Left cardiac atrium (tissue), 4 donors: ENCODE data around the gene ZC3H7A. TPM values are rescaled to one million over a fixed set of nuclear protein-coding genes. Genes with fewer than 3 reads are reported as not detected.
A peak's percentile ranks its signal among the peaks of the same experiment; 100 is the strongest.

Experiments
- ATAC-seq, 2 donors: fragments of 200-7000 bp; cut with Tn5 transposase; one replicate each; pipeline ENCODE4 v1.9.1; 2020; ENCODE audit warnings: mild to moderate bottlenecking in 2 of 2, moderate library complexity in 2 of 2
- DNase-seq: peaks from one replicate; pipeline ENCODE4 v3.0.0-alpha.2; 2020
- intact Hi-C, 2 donors: fragments of 100-400 bp; cut with DNase I; formaldehyde crosslinking; loops; one replicate each; pipeline versions ENCODE4 v1.14.1 to v1.15.1; 2022 to 2023
- total RNA-seq, 2 donors: library from RNA; stranded (reverse); fragmentation: NEBNext Ultra II Directional; extraction: Animal tissue kit (Norgen Biotek cat#: 25700); gene quantifications; one replicate each; pipeline ENCODE4 v1.2.1, GENCODE V29; 2021
- donor health status: DM: no; HTN: yes; CAD: no.
- donor health status: DM: no; HTN: yes; CAD: no; lungs with severe emphysema.
- donor health status: DM: yes; HTN: yes; CAD: no.
- donor health status: Dilated cardiomyopathy.

ZC3H7A gene
- total RNA-seq, 2 donors from 2014 or later = 24.0 to 28.2 TPM

DNA sequence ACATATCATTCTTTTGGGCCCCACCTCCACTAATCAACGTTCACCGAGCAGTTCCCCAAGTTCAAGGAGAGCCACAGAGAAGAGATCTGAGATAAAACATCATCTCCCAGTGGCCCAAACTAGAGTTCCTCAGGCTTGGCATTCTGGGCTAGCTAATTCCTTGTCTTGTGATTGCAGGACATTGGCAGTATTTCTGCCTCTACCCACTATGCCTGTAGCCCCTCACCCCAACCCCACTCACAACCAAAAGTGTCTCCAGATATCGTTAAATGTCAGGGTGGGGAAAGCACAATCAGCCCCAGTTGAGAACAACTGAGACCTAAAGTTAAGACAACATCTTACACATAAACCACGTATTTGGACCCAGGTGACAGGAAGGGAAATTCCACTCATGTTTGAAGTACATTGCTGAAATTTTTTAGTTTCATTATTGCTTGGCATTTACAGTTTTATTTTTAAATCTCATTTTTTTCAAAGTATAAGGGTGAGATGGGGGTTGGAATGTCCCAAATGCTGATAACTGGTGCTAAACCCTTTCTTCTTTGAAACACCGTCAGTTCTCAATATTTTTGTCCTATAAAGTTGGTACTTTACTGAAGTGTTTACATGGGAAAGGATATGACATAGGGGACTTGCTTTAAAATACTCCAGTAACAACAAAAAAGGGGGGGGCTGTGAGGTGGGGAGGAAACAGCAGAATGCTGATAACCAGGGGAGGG, 13.6 kb downstream of the ZC3H7A start:
- intact Hi-C loops = no loop called here
- DNase-seq (no peak), ATAC-seq (peak; percentile 39 to 54)

DNA sequence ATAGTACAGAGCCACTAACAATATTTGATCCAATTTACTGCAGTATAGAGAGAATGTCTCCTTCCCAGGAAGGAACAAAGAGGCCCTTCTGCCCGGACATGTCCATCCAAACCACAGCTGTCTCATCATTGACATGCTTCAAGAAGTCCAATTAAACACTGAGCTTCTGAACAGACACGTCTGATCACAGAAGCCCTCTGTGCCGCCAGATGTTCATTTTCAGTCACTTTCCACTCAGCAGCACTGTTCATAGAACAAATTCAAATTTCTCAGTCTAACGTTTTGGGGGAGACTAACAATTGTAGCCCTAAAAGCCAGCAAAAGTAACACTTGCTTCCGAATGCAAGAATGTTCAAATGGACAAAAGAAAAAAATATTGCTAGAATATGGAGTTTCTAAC, 15.3 kb downstream of the ZC3H7A start:
- ATAC-seq (peak in 1 of 2 donors; percentile 19), DNase-seq (no peak)
- intact Hi-C loops = no loop called here

DNA sequence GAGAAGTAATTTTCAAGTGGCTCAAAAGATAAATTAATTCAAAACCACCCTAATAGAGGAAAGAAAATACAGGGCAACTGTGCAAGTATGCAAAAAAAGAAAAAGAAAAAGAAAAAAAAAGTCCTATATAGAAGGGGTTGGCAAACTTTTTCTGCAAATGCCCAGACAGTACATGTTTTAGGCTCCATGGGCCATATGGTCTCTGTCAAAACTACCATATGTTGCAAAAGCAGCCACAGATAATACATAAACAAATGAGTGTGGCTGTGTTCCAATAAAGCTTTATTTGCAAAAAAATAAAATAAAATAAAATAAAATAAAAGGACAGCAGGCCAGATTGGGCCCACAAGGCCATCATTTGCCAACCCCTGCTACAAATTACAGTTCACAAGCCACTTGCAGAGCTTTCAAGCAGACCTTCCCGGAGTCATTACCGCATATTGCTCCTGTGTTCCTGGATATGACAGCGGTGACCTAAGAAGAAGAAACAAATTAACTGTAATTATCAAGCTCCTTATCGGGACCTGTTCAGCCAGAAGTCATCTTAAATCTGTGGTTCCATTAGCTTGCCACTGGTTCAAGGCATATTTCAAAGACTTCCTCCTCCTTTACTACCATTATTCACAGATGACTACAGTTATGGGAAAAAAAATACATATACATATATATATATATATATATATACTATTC, 15.9 kb downstream of the ZC3H7A start:
- intact Hi-C loops = no loop called here
- no peak for ATAC-seq

DNA sequence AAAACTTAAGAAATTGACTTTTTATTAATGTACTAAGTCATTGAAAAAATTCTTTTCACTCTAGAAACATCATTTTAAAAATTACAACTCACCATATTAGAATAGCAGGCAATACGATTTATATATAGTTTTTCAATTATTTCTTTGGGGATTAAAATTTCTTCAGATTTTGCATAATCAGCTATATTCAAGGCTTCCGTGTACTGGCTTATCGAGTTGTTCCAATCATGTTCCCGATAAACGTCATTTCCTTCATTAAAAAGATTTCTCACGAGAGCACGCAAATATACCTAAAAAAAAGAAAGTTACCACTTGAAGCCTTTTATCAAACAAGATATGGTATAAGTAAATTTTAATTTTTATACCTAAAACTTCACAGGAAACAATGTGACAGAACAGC, 18.0 kb downstream of the ZC3H7A start:
- DNase-seq (no peak), ATAC-seq (no peak)
- intact Hi-C loops = no loop called here

More for the DNA sequence above, 15.9 kb downstream of the ZC3H7A start:
- no peak for DNase-seq

DNA sequence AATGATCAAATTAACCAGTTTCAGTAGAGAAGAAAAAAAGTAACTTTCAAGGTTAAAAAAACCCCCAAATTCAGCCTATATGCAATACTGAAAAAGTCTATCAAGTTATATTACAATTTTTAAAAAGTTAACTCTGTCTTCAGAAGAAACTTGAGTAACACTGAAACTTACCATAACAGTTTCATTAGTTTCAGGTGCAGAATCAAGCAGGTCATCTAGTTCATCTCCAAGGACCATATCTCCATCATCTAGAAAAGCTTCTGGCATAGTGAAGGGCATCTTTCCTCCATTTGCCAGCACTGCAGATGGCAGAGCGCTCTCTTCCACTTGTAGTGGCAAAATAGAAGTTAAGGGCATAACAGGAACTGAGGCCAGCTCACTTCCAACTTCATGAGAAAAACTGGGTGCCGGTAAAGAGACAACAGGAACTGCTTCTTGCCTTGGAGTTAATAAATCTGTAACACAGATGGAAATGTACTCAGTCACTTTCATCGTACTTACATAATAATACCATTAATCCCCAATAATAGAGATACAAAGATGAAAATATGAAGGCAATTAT, 22.9 kb downstream of the ZC3H7A start:
- ATAC-seq (no peak), DNase-seq (no peak)
- intact Hi-C loops = no loop called here

DNA sequence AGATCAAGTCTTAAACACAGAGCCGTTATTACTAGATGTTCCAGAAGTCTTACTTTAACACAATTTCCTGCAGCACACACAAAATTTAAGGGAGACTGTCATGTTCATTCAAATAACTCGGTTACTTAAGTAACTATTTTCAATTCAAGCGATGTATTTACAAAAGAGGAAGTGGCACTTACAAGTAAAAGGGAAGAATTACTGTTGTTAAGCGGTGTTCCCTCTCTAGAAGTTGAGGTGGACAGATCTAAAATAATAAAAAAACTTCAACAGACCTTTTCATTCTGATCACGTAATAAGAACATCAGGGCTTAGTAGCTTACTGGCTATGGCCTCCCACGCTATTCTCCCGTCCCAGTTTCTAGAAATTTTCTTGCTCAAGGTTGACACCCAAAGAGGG, 28.2 kb downstream of the ZC3H7A start:
- intact Hi-C loops = no loop called here
- no peak for DNase-seq
- no peak for ATAC-seq

DNA sequence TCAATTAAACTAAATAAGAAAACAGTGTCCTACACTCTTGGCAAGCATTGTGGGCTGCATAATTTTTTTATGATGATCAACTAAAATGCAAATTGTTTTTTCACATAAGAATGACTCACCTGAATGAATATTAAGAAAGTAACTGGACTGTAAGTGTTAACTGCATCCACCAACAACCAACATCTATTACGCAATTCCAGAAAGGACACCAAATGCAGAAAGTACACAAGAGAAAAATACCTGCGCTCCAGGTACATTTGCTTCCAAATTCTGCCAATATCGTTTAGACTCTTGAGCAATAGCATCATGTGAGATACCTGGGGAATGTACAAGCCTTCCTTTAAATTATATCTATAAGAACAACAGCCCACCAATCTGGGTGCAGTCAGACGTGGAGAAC, 34.6 kb downstream of the ZC3H7A start:
- DNase-seq (no peak), ATAC-seq (no peak)
- intact Hi-C loops = no loop called here

DNA sequence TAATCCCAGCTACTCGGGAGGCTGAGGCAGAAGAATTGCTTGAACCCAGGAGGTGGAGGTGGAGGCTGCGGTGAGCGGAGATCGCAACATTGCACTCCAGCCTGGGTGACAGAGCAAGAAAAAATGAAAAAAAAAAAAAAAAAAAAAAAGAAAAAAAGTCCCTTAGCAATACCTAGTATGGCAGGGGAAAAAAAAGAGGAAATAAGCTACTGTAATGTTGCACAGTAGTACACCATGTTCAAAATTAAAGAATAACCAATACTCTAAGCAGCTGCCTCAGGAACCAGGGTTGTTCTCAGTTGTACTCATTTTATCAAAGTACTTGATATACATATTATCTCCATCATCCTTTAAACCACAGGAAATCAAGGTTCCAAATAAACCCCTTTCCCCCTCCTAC, 37.1 kb downstream of the ZC3H7A start:
- DNase-seq (no peak), ATAC-seq (no peak)
- intact Hi-C loops = no loop called here

DNA sequence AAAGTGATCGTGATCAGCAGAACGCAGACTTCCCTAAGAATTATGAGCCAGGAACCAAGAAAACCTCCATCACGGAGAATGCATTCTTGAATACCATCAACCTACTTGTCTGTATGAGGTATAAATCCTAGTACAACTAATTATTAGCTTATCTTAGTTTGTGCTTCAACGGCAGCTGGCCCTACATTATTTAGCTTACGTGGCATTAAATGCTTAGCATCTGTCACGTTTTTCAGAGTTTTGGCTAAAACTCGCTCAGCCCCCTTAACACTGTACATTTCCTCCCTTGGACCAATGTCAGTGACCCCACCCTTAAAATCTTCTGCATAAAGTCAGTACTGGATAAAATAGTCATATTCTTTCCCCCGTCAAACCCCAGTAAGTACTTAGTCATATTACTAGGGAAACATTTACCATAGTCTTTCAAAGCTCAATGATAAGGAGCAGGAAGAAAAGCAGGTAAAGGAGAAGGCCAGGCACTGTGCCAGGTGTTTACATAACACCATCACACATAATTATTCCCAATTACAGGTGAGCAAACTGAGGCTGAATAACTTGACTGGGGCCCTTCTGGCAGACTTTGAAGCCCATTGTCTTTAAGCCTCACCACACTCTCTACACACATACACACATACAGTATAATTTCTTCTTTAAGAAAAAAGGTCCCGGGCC, 37.8 kb downstream of the ZC3H7A start:
- DNase-seq (no peak), ATAC-seq (no peak)
- intact Hi-C loops = no loop called here

DNA sequence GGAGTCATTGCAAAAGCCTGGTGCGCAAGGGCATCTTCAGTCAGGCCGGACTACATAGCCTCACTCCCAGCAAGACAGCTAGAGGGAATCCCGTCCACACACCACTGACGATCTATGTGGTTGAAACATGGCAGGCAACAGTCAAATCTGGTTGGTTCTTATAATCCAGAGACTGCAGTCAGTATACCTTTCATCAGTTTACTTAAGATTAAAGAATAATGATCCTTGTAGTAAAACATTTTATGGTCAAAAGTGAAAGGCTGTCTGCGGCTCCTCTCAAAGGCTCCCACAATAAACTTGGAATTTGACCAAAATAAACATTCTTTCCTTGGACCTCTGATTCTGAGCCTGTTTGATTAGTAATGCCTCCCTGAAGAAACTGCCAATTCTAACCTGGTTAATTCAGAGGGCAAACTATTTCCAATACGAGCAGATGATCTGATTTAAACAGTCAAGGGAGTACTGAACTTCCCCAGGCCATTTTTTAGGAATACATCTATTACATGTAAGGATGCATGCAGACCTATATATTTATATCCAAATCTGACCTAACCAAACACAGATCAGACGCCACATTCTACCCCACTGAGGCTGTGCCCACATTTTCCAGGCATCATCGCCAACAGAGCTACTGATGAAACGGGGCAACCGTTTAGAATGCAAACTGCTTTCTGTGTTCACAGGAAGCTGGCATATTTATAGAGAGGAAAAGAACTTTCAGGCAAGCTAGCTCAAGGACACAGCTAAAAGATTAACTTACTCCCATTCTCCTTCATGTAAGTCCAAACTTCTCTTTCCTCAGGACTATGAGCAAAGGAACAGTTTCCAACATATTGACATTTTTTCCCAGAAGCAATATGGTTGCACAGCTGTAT, 39.1 kb downstream of the ZC3H7A start:
- no peak for DNase-seq
- intact Hi-C loops = no loop called here
- peak; percentile 27 to 54 for ATAC-seq

DNA sequence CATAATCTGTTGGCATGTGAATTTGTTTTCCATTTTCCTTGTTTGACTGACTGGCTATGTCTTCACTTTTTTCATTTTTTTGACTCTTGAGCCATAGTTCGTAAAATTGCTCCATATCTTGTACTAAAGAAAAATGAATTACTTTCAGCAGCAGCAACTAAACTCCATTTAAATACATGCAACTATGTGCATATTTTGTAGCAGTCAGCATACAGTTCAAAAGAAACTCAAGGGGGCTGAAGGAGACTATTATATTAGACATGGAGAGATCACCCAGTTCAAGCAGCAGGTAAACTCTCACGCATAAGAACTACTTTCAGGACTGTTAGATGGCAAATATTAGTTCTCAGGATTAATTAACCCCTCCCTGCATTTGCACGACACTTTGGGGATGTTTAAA, 40.8 kb downstream of the ZC3H7A start:
- intact Hi-C loops = no loop called here
- DNase-seq = no peak
- ATAC-seq = no peak

DNA sequence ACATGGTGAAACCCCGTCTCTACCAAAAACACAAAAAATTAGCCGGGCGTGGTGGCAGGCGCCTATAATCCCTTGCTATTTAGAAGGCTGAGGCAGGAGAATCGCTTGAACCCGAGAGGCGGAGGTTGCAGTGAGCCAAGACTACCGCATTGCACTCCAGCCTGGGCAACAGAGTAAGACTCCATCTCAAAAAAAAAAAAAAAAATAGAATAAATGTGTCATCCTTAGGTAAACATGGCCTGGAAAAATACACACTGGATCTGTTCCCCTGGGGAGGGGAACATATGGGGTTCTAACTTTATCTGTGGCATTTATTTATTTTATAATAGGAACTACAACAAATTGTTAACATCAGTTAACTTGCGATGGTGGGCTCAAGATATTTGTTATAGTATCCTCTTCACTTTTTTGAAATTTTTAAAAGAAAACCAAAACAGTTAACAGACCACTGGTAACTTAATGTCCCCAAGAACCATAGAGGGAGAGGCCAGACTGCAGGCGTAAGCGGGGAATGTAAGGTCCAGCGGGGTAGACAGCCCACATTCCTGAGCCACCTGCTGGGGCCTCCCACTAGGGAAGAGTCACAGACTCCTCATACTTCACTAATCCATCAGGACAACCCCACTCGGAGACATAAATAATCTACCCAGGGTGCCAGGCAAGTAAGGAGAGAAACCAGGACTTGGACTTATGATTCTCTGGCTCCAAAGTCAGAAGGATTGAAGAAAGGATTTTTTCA, 41.9 kb downstream of the ZC3H7A start:
- no peak for ATAC-seq
- no peak for DNase-seq
- intact Hi-C loops = no loop called here

DNA sequence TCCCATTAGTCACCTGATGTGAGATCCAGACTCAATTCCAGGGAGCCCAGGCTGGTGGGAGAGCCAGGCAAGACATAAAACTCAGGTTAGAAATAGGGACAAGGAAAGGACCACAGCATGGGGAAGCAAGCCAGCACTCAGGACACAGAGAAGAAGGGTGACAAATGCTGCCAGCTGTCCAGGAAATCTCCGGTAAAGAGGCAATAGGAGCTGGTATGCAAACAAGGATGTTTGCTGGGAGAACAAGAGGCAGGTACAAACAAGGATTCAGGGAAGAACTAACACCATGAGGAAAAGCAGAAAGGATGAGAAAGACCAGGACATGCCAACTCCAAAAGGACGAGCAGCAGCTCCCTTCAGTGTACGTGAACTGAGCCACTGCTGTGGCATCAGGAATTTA, 44.2 kb downstream of the ZC3H7A start:
- intact Hi-C loops = no loop called here
- DNase-seq (no peak), ATAC-seq (no peak)

DNA sequence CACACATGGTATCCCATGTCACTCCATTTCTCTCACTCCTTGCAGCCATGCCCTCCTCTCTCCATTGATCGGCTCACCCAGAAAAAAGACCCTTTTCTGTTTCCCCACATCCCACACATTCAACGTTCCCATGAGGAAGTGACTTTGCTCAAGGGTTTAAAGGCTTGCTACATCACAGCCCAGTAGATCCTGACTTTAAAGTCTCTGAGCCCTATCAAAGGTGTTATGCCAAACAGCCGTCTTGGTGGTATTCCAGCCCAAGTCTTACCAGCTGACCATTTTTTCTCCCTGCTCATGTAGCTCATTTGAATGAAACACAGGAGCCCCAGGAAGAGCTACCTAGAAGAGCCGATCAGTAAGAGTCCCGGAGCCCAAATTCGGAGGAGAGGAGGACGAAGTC, 47.0 kb downstream of the ZC3H7A start:
- no peak for DNase-seq
- ATAC-seq = no peak
- intact Hi-C loops = no loop called here

DNA sequence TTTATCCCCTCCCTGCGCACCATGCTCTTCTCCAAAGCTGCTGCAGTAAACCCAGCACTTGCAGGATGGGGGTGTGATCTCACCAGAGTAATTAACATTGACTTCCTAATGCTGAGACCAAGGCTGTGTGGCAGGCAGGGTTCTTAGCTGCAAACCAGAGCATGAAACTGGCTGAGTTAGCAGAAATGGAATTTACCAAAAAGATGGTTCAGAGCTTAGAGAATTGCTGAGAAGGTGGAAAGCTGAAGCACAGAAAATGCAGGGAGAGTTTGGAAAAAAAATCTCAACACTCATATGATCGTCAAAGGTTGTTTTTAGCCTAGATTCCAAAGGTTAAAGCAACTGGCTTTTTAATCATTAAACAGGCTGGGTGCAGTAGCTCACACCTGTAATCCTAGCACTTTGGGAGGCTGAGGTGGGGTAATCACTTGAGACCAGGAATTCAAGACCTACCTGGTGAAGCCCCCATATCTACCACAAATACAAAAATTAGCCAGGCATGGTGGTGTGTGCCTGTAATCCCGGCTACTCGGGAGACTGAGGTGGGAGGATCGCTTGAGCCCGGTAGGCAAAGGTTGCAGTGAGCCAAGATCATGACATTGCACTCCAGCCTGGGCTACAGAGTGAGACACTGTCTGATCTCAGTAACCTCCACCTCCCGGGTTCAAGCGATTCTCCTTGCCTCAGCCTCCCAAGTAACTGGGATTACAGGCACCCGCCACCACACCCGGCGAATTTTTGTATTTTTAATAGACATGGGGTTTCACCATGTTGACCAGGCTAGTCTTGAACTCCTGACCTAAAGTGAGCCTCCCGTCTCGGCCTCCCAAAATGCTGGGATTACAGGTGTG, 48.4 kb downstream of the ZC3H7A start:
- no peak for ATAC-seq
- no peak for DNase-seq
- intact Hi-C loops = no loop called here

DNA sequence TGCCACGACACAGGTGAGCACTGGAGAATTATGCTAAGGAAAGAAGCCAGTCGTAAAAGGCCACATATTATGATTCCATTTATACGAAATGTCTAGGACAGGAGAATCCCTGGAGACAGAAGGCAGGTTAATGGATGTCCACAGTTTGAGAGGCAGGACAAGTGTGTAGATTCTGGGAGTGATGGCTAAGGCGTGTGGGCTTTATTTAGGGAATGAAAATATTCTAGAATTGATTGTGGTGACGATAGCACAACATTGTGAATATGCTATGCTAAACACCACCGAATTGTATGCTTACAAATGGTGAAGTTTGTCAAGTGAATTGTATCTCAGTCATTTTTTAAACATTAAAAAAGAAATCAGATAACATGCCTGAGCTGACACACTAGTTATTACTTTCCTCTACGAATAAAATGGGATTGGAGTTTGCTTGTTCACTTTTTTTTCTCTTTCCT, 49.1 kb downstream of the ZC3H7A start:
- ATAC-seq = no peak
- intact Hi-C loops = no loop called here
- DNase-seq = no peak

DNA sequence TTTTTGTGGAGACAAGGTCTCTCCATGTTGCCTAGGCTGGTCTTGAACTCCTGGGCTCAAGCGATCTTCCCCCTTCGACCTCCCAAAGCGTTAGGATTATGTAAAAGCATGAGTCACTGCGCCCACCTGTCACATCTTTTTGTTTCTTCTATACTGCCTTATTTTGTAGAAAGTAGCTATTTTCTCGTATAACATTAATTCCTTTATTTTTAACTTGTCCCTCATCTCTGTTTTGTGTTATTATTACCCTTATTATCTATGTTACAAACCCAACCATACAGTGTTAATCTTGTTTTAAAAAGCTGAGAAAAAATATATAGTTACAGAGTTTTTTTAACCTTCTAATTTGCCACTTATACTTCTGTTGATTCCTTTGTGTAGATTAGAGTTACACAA, 53.0 kb downstream of the ZC3H7A start:
- DNase-seq (no peak), ATAC-seq (no peak)
- intact Hi-C loops = loop anchor here in 1 of 2 donors (5.0 kb wide), 1 partner anchor 53 kb away; the partner anchor contains the start of gene ZC3H7A
